Caco-2 (cell line): ENCODE measurements around the gene P3H2. TPM values are rescaled to one million over a fixed set of nuclear protein-coding genes. Genes with fewer than 3 reads are reported as not detected.

Source experiments
- BruUV-seq: library from RNA; stranded (reverse); fragments of 400-500 nt; replicated peaks from 2 replicates; lab custom pipeline; 2021; lab: Mats Ljungman, UMichigan
- CTCF ChIA-PET: fragments of 300-600 bp; sonication (Branson Sonifier 250); formaldehyde crosslinking; loops from one replicate; lab custom pipeline; 2022; ENCODE audit warnings: antibody characterized with exemption; lab: Charles Lee
- POLR2A ChIA-PET: fragments of 300-600 bp; sonication (Branson Sonifier 250); formaldehyde crosslinking; loops from one replicate; lab custom pipeline; 2022; ENCODE audit warnings: antibody characterized with exemption; lab: Charles Lee
- DNase-seq, 2 experiments: peaks; one replicate each; pipeline versions ENCODE4 v3.0.0 to v3.0.0-alpha.2; 2020 to 2022
- H3K27me3 ChIP-seq: replicated peaks from 2 replicates; pipeline ENCODE4 v1.6.0; 2011; ENCODE audit warnings: low read length; ENCODE audit not compliant: control insufficient read depth, insufficient read depth
- H3K36me3 ChIP-seq: 2 replicates; pipeline ENCODE4 v1.5.1; 2011; ENCODE audit warnings: low read length; ENCODE audit not compliant: control insufficient read depth, insufficient read depth
- H3K4me1 ChIP-seq: fragments of 250-450 bp; sonication (Bioruptor Pico); 2 replicates; pipeline ENCODE4 v1.5.1; 2020; ENCODE audit warnings: mild to moderate bottlenecking
- H3K4me3 ChIP-seq: 2 replicates; pipeline ENCODE4 v1.5.1; 2011; ENCODE audit warnings: low read depth, mild to moderate bottlenecking, control low read depth, low read length
- H3K9me3 ChIP-seq: fragments of 250-450 bp; sonication (Bioruptor Pico); 2 replicates; pipeline ENCODE4 v1.5.1; 2020; ENCODE audit warnings: mild to moderate bottlenecking, moderate library complexity
- H3K27ac Mint-ChIP-seq: one replicate; pipeline ENCODE4 v1.8.0; 2022; ENCODE audit warnings: mixed read lengths; ENCODE audit not compliant: unreplicated experiment
- H3K27me3 Mint-ChIP-seq: one replicate; pipeline ENCODE4 v1.8.0; 2022; ENCODE audit warnings: mixed read lengths; ENCODE audit not compliant: insufficient read depth, unreplicated experiment
- H3K36me3 Mint-ChIP-seq: one replicate; pipeline ENCODE4 v1.8.0; 2022; ENCODE audit warnings: mild to moderate bottlenecking, mixed read lengths; ENCODE audit not compliant: insufficient read depth, unreplicated experiment
- H3K4me1 Mint-ChIP-seq: one replicate; pipeline ENCODE4 v1.8.0; 2022; ENCODE audit warnings: low read depth, mixed read lengths; ENCODE audit not compliant: unreplicated experiment
- H3K4me3 Mint-ChIP-seq: one replicate; pipeline ENCODE4 v1.8.0; 2022; ENCODE audit warnings: mild to moderate bottlenecking, moderate library complexity, mixed read lengths; ENCODE audit not compliant: unreplicated experiment
- H3K9me3 Mint-ChIP-seq: one replicate; pipeline ENCODE4 v1.8.0; 2022; ENCODE audit warnings: mixed read lengths; ENCODE audit not compliant: unreplicated experiment
- intact Hi-C: fragments of 100-400 bp; cut with micrococcal nuclease; formaldehyde crosslinking; loops from one replicate; pipeline ENCODE4 v1.10.0; 2022; ENCODE audit not compliant: unreplicated experiment
- total RNA-seq: library from RNA; stranded (reverse); gene quantifications from 2 replicates; pipeline ENCODE4 v1.2.3, GENCODE V29; 2022
- TF ChIP-seq, protein P1 (sequence below), 2 experiments: fragments of 200-600 bp in 1 of 2; IDR thresholded peaks; 1 replicate in 1 of 2; 2 replicates in 1 of 2; pipeline versions ENCODE4 v1.5.1 to v1.8.0; 2011 to 2022; ENCODE audit warnings: antibody characterized with exemption in 1 of 2, control low read depth in 1 of 2, inconsistent platforms in 1 of 2, low read depth in 1 of 2, low read length in 1 of 2, mild to moderate bottlenecking in 1 of 2, moderate library complexity in 1 of 2; ENCODE audit not compliant: insufficient read depth in 1 of 2, severe bottlenecking in 1 of 2, unreplicated experiment in 1 of 2

Gene P3H2
- total RNA-seq, 1 experiment from 2014 or later: 55.8 TPM

DNA sequence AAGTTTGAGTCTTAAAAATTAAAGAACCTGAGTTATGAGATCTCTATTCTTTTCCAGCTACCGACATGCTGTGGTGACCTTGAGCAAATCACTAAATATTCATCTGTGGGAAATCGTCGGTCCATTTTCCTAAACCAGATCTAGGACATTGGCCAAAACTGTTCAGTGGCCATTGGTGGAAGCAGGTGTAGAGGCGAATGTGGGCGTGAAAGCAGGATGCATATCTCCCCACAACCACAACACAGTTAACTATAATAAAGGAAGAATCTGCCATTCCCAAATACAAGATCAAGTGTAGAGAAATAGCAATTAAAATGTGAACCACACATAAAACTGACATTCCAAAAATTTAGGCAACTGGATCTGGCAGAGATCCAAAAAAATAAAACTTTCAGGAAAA lies 129.9 kb downstream of the P3H2 start:
- no peak overlapping the region for H3K4me3 ChIP-seq
- BruUV-seq: no TSS peak

DNA sequence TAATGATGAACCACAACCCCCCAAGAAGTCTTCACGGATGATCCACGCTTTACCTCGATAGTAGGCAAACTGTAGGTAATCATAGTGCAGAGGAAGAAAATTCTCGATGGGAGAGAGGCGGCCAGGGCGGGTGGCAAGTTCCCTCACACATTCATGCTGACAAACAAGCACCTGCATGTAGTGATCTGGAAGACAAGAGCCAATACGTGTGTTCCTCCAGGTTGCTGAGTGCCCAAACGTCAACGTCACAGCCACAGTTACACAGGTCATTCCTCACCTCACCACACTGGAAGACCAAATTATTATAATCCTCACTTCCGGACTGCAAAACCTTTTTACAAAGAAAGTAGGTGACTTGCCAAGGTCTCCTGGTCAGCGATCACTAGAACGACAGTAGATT lies 131.8 kb downstream of the P3H2 start:
- no peaks in the 10 kb centered on the region for H3K9me3 Mint-ChIP-seq
- BruUV-seq: no TSS peak
- no peak overlapping the region for H3K27ac Mint-ChIP-seq

More for the DNA sequence above, 129.9 kb downstream of the P3H2 start:
- intact Hi-C loops: no loop called here
- H3K36me3 ChIP-seq: no peaks in the 10 kb centered on the region
- peaks cover 23% of the 10 kb centered on the region for H3K36me3 Mint-ChIP-seq
- H3K27ac Mint-ChIP-seq: no peak overlapping the region
- H3K4me1 Mint-ChIP-seq: no peaks in the 10 kb centered on the region
- ChIA-PET CTCF (no interaction called here), POLR2A (no interaction called here)
- H3K27me3 Mint-ChIP-seq: no peaks in the 10 kb centered on the region
- no peaks in the 10 kb centered on the region for H3K9me3 Mint-ChIP-seq
- H3K4me3 Mint-ChIP-seq: no peak overlapping the region
- no peaks in the 10 kb centered on the region for H3K9me3 ChIP-seq
- H3K4me1 ChIP-seq: no peaks in the 10 kb centered on the region
- DNase-seq: no peak
- H3K27me3 ChIP-seq: no peaks in the 10 kb centered on the region
- TF ChIP-seq, protein P1, sequence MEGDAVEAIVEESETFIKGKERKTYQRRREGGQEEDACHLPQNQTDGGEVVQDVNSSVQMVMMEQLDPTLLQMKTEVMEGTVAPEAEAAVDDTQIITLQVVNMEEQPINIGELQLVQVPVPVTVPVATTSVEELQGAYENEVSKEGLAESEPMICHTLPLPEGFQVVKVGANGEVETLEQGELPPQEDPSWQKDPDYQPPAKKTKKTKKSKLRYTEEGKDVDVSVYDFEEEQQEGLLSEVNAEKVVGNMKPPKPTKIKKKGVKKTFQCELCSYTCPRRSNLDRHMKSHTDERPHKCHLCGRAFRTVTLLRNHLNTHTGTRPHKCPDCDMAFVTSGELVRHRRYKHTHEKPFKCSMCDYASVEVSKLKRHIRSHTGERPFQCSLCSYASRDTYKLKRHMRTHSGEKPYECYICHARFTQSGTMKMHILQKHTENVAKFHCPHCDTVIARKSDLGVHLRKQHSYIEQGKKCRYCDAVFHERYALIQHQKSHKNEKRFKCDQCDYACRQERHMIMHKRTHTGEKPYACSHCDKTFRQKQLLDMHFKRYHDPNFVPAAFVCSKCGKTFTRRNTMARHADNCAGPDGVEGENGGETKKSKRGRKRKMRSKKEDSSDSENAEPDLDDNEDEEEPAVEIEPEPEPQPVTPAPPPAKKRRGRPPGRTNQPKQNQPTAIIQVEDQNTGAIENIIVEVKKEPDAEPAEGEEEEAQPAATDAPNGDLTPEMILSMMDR (IDR thresholded peaks at IDR 0.05; ENCODE audit: insufficient read depth in 1 of 2, low read depth in 1 of 2, low read length in 1 of 2, severe bottlenecking in 1 of 2, unreplicated experiment in 1 of 2): no peak

DNA sequence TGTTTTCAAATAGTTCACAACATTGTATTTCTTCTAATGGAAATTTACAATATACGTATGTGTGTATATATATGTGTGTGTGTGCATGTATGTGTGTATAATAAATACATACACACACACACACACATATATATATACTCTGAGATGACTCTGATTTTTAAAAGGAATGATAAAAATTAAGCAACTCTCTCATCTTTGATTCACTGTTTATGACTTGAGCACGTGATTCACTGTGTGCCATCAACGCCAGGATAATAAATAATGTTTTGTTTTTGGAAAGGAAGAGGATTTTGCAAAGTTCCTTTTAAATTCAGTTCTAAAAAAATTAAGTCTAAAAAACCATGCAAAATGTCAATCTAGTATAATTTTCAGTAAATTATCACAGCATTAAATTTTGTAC lies 132.4 kb downstream of the P3H2 start:
- no TSS peak for BruUV-seq
- intact Hi-C loops: no loop called here
- Histone ChIP-seq H3K9me3 (no peaks in the 10 kb centered on the region), H3K4me1 (no peaks in the 10 kb centered on the region), H3K36me3 (no peaks in the 10 kb centered on the region), H3K4me3 (no peak overlapping the region), H3K27me3 (no peaks in the 10 kb centered on the region)
- ChIA-PET CTCF (no interaction called here), POLR2A (no interaction called here)
- TF ChIP-seq, protein P1 (IDR thresholded peaks at IDR 0.05; ENCODE audit: insufficient read depth in 1 of 2, low read depth in 1 of 2, low read length in 1 of 2, severe bottlenecking in 1 of 2, unreplicated experiment in 1 of 2): no peak
- H3K9me3 Mint-ChIP-seq: no peaks in the 10 kb centered on the region
- no peak overlapping the region for H3K27ac Mint-ChIP-seq
- no peak for DNase-seq
- no peaks in the 10 kb centered on the region for H3K4me1 Mint-ChIP-seq
- peaks cover 22% of the 10 kb centered on the region for H3K36me3 Mint-ChIP-seq
- H3K27me3 Mint-ChIP-seq: no peaks in the 10 kb centered on the region
- H3K4me3 Mint-ChIP-seq: no peak overlapping the region

More for the DNA sequence above, 131.8 kb downstream of the P3H2 start:
- Mint-ChIP-seq H3K36me3 (peaks cover 22% of the 10 kb centered on the region), H3K4me3 (no peak overlapping the region), H3K27me3 (no peaks in the 10 kb centered on the region), H3K4me1 (no peaks in the 10 kb centered on the region)
- intact Hi-C loops: no loop called here
- DNase-seq: no peak
- no peaks in the 10 kb centered on the region for H3K9me3 ChIP-seq
- H3K27me3 ChIP-seq: no peaks in the 10 kb centered on the region
- ChIA-PET CTCF (no interaction called here), POLR2A (no interaction called here)
- H3K4me3 ChIP-seq: no peak overlapping the region
- TF ChIP-seq, protein P1 (IDR thresholded peaks at IDR 0.05; ENCODE audit: insufficient read depth in 1 of 2, low read depth in 1 of 2, low read length in 1 of 2, severe bottlenecking in 1 of 2, unreplicated experiment in 1 of 2): no peak
- no peaks in the 10 kb centered on the region for H3K36me3 ChIP-seq
- no peaks in the 10 kb centered on the region for H3K4me1 ChIP-seq
